IPS-20b (cell line): ENCODE results near the gene RASSF5.

Experiments used
- H3K27ac ChIP-seq: one replicate; pipeline ENCODE4 v1.5.1; 2013; ENCODE audit warnings: low read length
- H3K27me3 ChIP-seq: 2 replicates; pipeline ENCODE4 v1.6.1; 2013; ENCODE audit warnings: mild to moderate bottlenecking, low read length, inconsistent platforms; ENCODE audit not compliant: insufficient read depth
- H3K36me3 ChIP-seq: 2 replicates; pipeline ENCODE4 v1.6.1; 2013; ENCODE audit warnings: low read depth, mild to moderate bottlenecking, inconsistent platforms, low read length, moderate library complexity; ENCODE audit not compliant: insufficient read depth
- H3K4me1 ChIP-seq: 2 replicates; pipeline ENCODE4 v1.6.1; 2013; ENCODE audit warnings: mild to moderate bottlenecking, control low read depth, inconsistent platforms, low read length, moderate library complexity; ENCODE audit not compliant: insufficient read depth
- H3K4me3 ChIP-seq: 2 replicates; pipeline ENCODE4 v1.5.1; 2013; ENCODE audit warnings: mild to moderate bottlenecking, low read length, inconsistent platforms
- H3K9ac ChIP-seq: 2 replicates; pipeline ENCODE4 v1.6.1; 2013; ENCODE audit warnings: low read depth, mild to moderate bottlenecking, inconsistent platforms, low read length, moderate library complexity
- H3K9me3 ChIP-seq: 2 replicates; pipeline ENCODE4 v1.6.1; 2013; ENCODE audit warnings: mild to moderate bottlenecking, low read depth, low read length, inconsistent platforms; ENCODE audit not compliant: insufficient read depth

The RASSF5 gene, protein sequence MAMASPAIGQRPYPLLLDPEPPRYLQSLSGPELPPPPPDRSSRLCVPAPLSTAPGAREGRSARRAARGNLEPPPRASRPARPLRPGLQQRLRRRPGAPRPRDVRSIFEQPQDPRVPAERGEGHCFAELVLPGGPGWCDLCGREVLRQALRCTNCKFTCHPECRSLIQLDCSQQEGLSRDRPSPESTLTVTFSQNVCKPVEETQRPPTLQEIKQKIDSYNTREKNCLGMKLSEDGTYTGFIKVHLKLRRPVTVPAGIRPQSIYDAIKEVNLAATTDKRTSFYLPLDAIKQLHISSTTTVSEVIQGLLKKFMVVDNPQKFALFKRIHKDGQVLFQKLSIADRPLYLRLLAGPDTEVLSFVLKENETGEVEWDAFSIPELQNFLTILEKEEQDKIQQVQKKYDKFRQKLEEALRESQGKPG

DNA sequence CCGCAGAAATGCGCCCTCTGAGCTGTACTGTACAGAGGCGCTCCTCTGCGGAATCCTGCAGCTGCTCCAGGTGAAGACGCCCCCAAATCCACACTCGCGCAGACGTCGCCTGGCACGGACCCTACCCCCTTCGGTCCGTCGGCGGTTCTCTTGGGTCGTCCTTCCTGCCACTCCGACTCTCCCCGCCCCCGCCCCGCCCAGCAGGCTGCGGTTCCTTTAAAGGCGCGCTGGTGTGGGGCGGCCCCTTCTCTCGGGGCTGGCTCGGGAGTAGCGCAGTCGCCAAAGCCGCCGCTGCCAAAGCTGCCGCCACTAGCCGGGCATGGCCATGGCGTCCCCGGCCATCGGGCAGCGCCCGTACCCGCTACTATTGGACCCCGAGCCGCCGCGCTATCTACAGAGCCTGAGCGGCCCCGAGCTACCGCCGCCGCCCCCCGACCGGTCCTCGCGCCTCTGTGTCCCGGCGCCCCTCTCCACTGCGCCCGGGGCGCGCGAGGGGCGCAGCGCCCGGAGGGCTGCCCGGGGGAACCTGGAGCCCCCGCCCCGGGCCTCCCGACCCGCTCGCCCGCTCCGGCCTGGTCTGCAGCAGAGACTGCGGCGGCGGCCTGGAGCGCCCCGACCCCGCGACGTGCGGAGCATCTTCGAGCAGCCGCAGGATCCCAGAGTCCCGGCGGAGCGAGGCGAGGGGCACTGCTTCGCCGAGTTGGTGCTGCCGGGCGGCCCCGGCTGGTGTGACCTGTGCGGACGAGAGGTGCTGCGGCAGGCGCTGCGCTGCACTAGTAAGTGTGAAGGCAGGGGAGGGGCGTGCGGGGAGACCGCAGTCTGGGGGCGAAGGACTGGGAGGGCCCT lies at the start of gene RASSF5:
Gene RASSF5, plus strand, starts transcription at position 248 of the 846 bp plus-strand sequence. Its CDS starts 72 bp downstream, at position 320.
- peaks cover 9% of the 10 kb centered on the region; the same call in 1 of the 2 replicates for H3K4me1 ChIP-seq
- H3K27me3 ChIP-seq = peaks cover 97% of the 10 kb centered on the region
- no peaks in the 10 kb centered on the region for H3K9me3 ChIP-seq
- peak within 1 kb of the TSS; percentile 72 for H3K4me3 ChIP-seq
- no peaks in the 10 kb centered on the region for H3K36me3 ChIP-seq
- H3K27ac ChIP-seq = no peak within 1 kb of the TSS
- no peak within 1 kb of the TSS for H3K9ac ChIP-seq

GRCh38 chr1:206459703-206460102 lies 47.6 kb upstream of the RASSF5 start:
- Histone ChIP-seq H3K4me3 (no peak overlapping the region), H3K36me3 (peaks cover 46% of the 10 kb centered on the region), H3K9ac (no peak overlapping the region), H3K9me3 (no peaks in the 10 kb centered on the region), H3K4me1 (peaks cover 1% of the 10 kb centered on the region; the same call in 1 of the 2 replicates), H3K27me3 (no peaks in the 10 kb centered on the region), H3K27ac (no peak overlapping the region)

GRCh38 chr1:206460836-206461426 lies 46.4 kb upstream of the RASSF5 start:
- Histone ChIP-seq H3K36me3 (peaks cover 41% of the 10 kb centered on the region), H3K27ac (no peak overlapping the region), H3K4me1 (no peaks in the 10 kb centered on the region), H3K9me3 (no peaks in the 10 kb centered on the region), H3K27me3 (no peaks in the 10 kb centered on the region), H3K9ac (no peak overlapping the region), H3K4me3 (no peak overlapping the region)

DNA sequence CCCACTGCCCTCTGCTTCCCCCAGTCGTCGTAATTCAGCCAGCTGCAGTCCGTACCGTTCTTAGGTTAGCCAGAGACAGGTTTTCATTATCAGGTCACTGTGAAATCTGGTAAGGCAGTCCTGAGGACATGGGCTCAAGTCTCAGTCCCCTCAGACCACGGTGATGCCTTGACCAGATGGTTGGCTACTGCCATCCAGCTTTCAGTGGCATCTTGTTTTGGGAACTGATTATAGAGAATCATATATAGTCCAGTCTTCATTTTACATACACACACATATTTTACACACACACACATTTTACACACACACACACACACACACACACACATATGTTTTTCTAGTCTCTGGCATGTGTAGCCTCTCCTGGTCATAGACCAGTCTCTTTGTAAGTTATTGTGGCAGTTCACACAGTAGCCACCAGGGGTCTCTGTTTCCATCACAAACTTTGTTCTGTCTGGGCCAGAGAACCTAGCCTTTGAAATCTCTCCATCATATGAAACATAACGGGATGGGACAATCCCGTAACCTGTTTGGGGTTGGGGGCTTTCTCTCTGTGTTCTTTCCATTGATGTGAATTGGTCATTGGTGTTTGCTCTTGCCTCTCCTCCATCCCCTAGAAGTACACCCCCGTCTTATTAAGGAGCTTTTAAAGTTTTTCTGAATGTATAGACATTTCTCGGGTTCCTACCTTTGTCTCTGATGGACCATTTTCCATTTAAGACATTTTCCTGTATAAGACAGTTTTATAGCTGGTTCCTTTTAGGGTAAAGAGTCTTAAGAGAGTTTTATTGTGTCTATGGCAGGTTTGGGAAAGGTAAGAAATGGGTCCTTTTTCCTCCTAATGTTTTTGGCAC lies 45.5 kb upstream of the RASSF5 start:
- H3K36me3 ChIP-seq = peaks cover 41% of the 10 kb centered on the region
- H3K27ac ChIP-seq = no peak overlapping the region
- no peaks in the 10 kb centered on the region for H3K27me3 ChIP-seq
- H3K9ac ChIP-seq = no peak overlapping the region
- no peaks in the 10 kb centered on the region for H3K4me1 ChIP-seq
- H3K4me3 ChIP-seq = no peak overlapping the region
- no peaks in the 10 kb centered on the region for H3K9me3 ChIP-seq

DNA sequence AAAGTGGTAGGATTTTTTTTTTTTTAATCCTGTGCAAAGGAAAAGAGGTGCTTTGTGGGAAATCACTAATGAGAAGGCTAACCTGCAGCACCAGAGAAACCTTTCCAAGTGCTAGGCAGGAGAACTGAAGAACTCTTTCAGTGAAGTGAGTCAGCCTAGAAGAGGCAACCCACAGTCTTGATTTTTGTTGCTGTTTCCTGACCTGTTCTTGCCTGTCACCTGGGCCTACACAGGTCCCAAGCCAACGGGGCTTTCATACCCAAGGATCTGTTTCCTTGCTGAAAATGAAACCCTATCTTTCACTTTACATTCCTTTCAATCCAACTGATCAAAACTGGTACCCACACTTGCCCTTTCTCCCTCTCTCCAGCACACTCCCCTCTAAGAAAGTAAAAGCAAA lies 44.2 kb upstream of the RASSF5 start:
- H3K27ac ChIP-seq = no peak overlapping the region
- H3K9me3 ChIP-seq = no peaks in the 10 kb centered on the region
- no peaks in the 10 kb centered on the region; the same call in 1 of the 2 replicates for H3K4me1 ChIP-seq
- H3K36me3 ChIP-seq = peaks cover 33% of the 10 kb centered on the region
- peaks cover 12% of the 10 kb centered on the region; the same call in 1 of the 2 replicates for H3K27me3 ChIP-seq
- no peak overlapping the region for H3K4me3 ChIP-seq
- no peak overlapping the region for H3K9ac ChIP-seq

- no peak overlapping the region for H3K27ac ChIP-seq
These were observed 43.4 kb upstream of the RASSF5 start for GRCh38 chr1:206463911-206464310.

DNA sequence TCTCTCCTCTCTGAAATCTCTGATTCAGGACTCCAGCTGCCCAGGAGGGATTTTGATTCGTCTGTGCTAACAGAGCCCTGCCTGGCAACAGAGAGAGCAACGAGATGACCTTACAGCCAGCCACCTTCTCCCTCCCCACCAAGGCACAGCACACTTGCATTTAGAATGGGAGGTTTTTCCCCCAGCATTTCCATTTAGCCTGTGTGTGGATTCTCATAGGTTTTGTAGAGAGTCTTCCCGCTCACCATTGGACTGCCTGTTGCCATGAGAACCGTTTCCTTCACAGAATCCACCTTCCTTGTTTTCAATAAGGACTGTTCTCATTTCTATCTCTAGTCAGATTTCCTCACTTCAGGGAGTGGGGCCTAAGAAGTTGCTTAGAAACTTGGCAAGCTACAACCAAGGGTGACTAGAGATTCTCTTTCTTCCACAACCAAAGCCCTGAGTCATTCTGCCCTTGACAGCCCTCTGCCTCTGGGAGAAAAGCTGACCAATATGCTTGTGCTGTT lies 42.8 kb upstream of the RASSF5 start:
- Histone ChIP-seq H3K27me3 (peaks cover 15% of the 10 kb centered on the region; the same call in 1 of the 2 replicates), H3K9me3 (no peaks in the 10 kb centered on the region), H3K36me3 (peaks cover 20% of the 10 kb centered on the region), H3K4me1 (peaks cover 1% of the 10 kb centered on the region; the same call in 1 of the 2 replicates), H3K4me3 (no peak overlapping the region), H3K27ac (no peak overlapping the region), H3K9ac (no peak overlapping the region)

More at GRCh38 chr1:206463911-206464310, 43.4 kb upstream of the RASSF5 start:
- Histone ChIP-seq H3K9ac (no peak overlapping the region), H3K4me1 (no peaks in the 10 kb centered on the region; the same call in 1 of the 2 replicates), H3K9me3 (no peaks in the 10 kb centered on the region), H3K27me3 (peaks cover 15% of the 10 kb centered on the region; the same call in 1 of the 2 replicates), H3K4me3 (no peak overlapping the region), H3K36me3 (peaks cover 25% of the 10 kb centered on the region)

- Histone ChIP-seq H3K4me1 (peaks cover 8% of the 10 kb centered on the region; the same call in 1 of the 2 replicates), H3K4me3 (no peak overlapping the region), H3K9me3 (no peaks in the 10 kb centered on the region), H3K36me3 (peaks cover 17% of the 10 kb centered on the region), H3K9ac (no peak overlapping the region), H3K27ac (no peak overlapping the region), H3K27me3 (peaks cover 15% of the 10 kb centered on the region; the same call in 1 of the 2 replicates)
These were observed 41.4 kb upstream of the RASSF5 start for GRCh38 chr1:206465951-206466350.

DNA sequence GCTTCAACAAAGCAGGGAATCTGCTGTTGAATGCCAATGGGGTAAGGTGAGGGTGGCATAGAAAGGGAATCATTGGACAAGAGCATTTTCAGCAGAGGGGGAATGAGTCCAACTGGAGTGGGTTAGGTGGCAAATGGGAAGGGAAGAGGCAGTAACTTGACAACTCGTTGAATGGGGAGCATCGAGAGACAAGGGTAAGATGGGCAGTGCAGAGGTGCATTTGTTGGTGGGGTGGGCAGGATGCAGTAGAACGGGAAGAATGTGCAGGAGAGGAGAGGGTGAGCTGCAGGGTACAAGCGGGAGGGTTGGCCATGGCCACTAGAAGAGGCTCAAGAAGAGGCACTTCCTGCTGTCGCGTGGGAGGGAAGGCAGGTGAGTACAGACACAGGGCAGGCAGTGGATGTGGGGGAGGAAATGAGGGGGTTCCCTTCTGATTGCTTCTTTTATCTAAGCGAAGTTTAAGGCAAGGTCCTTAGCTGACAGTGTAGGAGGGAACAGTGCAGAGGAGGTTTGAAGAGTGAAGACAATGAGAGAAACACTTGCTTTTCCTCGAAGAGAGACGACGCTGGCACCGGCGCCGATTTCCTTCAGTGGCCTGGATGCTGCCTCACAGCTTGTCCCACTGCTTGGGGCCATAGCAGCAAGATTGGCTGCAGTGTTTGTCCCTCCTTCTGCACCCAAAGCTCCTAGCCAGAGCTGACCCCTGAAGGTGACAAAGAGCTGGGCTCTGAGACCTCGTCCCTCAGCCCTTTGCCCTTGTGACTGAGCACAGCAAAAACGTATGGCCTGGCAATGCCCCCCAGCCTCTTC lies 40.3 kb upstream of the RASSF5 start:
- peaks cover 16% of the 10 kb centered on the region; the same call in 1 of the 2 replicates for H3K4me1 ChIP-seq
- peaks cover 15% of the 10 kb centered on the region; the same call in 1 of the 2 replicates for H3K27me3 ChIP-seq
- H3K9ac ChIP-seq = no peak overlapping the region
- H3K4me3 ChIP-seq = no peak overlapping the region
- no peaks in the 10 kb centered on the region for H3K9me3 ChIP-seq
- H3K27ac ChIP-seq = no peak overlapping the region
- H3K36me3 ChIP-seq = peaks cover 10% of the 10 kb centered on the region; the same call in 1 of the 2 replicates

- H3K27me3 ChIP-seq = peaks cover 15% of the 10 kb centered on the region; the same call in 1 of the 2 replicates
- H3K27ac ChIP-seq = no peak overlapping the region
- H3K9me3 ChIP-seq = no peaks in the 10 kb centered on the region
- H3K4me3 ChIP-seq = no peak overlapping the region
- H3K4me1 ChIP-seq = peaks cover 24% of the 10 kb centered on the region; the same call in 1 of the 2 replicates
- H3K36me3 ChIP-seq = peaks cover 9% of the 10 kb centered on the region; the same call in 1 of the 2 replicates
- H3K9ac ChIP-seq = no peak overlapping the region
These were observed 39.4 kb upstream of the RASSF5 start for GRCh38 chr1:206467915-206468314.
